ENCODE results near the gene RBFOX2.

The RBFOX2 gene

GRCh38 chr22:36009085-36009484, 19.5 kb downstream of the RBFOX2 start:
- H3K4me1 ChIP-seq (ENCODE audit: low read length) = no peaks in the 10 kb centered on the region

DNA sequence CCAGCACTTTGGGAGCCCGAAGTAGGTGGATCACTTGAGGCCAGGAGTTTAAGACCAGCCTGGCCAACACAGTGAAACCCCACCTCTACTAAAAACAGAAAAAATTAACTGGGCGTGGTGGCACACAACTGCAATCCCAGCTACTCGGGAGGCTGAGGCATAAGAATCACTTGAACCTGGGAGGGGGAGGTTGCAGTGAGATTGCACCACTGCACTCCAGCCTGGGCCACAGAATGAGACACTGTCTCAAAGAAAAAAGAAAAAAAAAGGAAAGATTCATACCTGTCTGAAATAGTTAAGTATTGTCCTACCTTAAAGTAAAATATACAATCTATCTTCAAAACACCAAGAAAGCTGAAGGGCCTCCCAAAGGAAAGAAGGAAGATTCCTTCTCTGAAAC, 20.1 kb downstream of the RBFOX2 start:
- Histone ChIP-seq H3K4me1 (ENCODE audit: low read length) (no peaks in the 10 kb centered on the region), H4K20me1 (ENCODE audit: insufficient read depth, low read length) (no peaks in the 10 kb centered on the region), H3K79me2 (ENCODE audit: low read length) (no peaks in the 10 kb centered on the region), H3K4me3 (ENCODE audit: low read length) (no peak overlapping the region), H3K36me3 (replicated peaks; ENCODE audit: low read depth, low read length) (no peaks in the 10 kb centered on the region), H3K9me3 (ENCODE audit: insufficient read depth, low read length) (no peaks in the 10 kb centered on the region), H3K9ac (ENCODE audit: low read length) (no peak overlapping the region), H3K27ac (ENCODE audit: low read length) (no peak overlapping the region), H2AFZ (ENCODE audit: low read depth, low read length) (no peak overlapping the region), H3K27me3 (ENCODE audit: low read depth, low read length) (peaks cover 81% of the 10 kb centered on the region), H3K4me2 (ENCODE audit: low read length) (no peak overlapping the region)
- no peak for TF ChIP-seq EZH2phosphoT487 (IDR thresholded peaks at IDR 0.05; ENCODE audit: low read depth)
- TF ChIP-seq, protein P1, sequence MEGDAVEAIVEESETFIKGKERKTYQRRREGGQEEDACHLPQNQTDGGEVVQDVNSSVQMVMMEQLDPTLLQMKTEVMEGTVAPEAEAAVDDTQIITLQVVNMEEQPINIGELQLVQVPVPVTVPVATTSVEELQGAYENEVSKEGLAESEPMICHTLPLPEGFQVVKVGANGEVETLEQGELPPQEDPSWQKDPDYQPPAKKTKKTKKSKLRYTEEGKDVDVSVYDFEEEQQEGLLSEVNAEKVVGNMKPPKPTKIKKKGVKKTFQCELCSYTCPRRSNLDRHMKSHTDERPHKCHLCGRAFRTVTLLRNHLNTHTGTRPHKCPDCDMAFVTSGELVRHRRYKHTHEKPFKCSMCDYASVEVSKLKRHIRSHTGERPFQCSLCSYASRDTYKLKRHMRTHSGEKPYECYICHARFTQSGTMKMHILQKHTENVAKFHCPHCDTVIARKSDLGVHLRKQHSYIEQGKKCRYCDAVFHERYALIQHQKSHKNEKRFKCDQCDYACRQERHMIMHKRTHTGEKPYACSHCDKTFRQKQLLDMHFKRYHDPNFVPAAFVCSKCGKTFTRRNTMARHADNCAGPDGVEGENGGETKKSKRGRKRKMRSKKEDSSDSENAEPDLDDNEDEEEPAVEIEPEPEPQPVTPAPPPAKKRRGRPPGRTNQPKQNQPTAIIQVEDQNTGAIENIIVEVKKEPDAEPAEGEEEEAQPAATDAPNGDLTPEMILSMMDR (IDR thresholded peaks at IDR 0.05; ENCODE audit: low read depth, low read length) = no peak

More at GRCh38 chr22:36009085-36009484, 19.5 kb downstream of the RBFOX2 start:
- H2AFZ ChIP-seq (ENCODE audit: low read depth, low read length) = no peak overlapping the region
- H3K27me3 ChIP-seq (ENCODE audit: low read depth, low read length) = peaks cover 79% of the 10 kb centered on the region
- no peak overlapping the region for H3K4me3 ChIP-seq (ENCODE audit: low read length)
- no peaks in the 10 kb centered on the region for H3K9me3 ChIP-seq (ENCODE audit: insufficient read depth, low read length)
- no peaks in the 10 kb centered on the region for H3K36me3 ChIP-seq (replicated peaks; ENCODE audit: low read depth, low read length)
- H3K27ac ChIP-seq (ENCODE audit: low read length) = no peak overlapping the region
- TF ChIP-seq EZH2phosphoT487 (IDR thresholded peaks at IDR 0.05; ENCODE audit: low read depth) = no peak
- TF ChIP-seq, protein P1 (IDR thresholded peaks at IDR 0.05; ENCODE audit: low read depth, low read length) = no peak
- H3K79me2 ChIP-seq (ENCODE audit: low read length) = no peaks in the 10 kb centered on the region
- no peak overlapping the region for H3K9ac ChIP-seq (ENCODE audit: low read length)
- H3K4me2 ChIP-seq (ENCODE audit: low read length) = no peak overlapping the region
- H4K20me1 ChIP-seq (ENCODE audit: insufficient read depth, low read length) = no peaks in the 10 kb centered on the region

GRCh38 chr22:36008131-36008530, 20.5 kb downstream of the RBFOX2 start:
- TF ChIP-seq, protein P1 (IDR thresholded peaks at IDR 0.05; ENCODE audit: low read depth, low read length) = no peak
- no peak for TF ChIP-seq EZH2phosphoT487 (IDR thresholded peaks at IDR 0.05; ENCODE audit: low read depth)
- Histone ChIP-seq H3K27me3 (ENCODE audit: low read depth, low read length) (peaks cover 78% of the 10 kb centered on the region), H3K9me3 (ENCODE audit: insufficient read depth, low read length) (no peaks in the 10 kb centered on the region), H3K4me2 (ENCODE audit: low read length) (no peak overlapping the region), H2AFZ (ENCODE audit: low read depth, low read length) (no peak overlapping the region), H3K9ac (ENCODE audit: low read length) (no peak overlapping the region), H3K4me1 (ENCODE audit: low read length) (no peaks in the 10 kb centered on the region), H4K20me1 (ENCODE audit: insufficient read depth, low read length) (no peaks in the 10 kb centered on the region), H3K36me3 (replicated peaks; ENCODE audit: low read depth, low read length) (no peaks in the 10 kb centered on the region), H3K79me2 (ENCODE audit: low read length) (no peaks in the 10 kb centered on the region), H3K4me3 (ENCODE audit: low read length) (no peak overlapping the region), H3K27ac (ENCODE audit: low read length) (no peak overlapping the region)

- Histone ChIP-seq H3K36me3 (replicated peaks; ENCODE audit: low read depth, low read length) (no peaks in the 10 kb centered on the region), H3K4me2 (ENCODE audit: low read length) (no peak overlapping the region), H3K9me3 (ENCODE audit: insufficient read depth, low read length) (no peaks in the 10 kb centered on the region), H4K20me1 (ENCODE audit: insufficient read depth, low read length) (no peaks in the 10 kb centered on the region), H2AFZ (ENCODE audit: low read depth, low read length) (no peak overlapping the region), H3K4me1 (ENCODE audit: low read length) (no peaks in the 10 kb centered on the region), H3K27ac (ENCODE audit: low read length) (no peak overlapping the region), H3K79me2 (ENCODE audit: low read length) (no peaks in the 10 kb centered on the region), H3K9ac (ENCODE audit: low read length) (no peak overlapping the region), H3K4me3 (ENCODE audit: low read length) (no peak overlapping the region), H3K27me3 (ENCODE audit: low read depth, low read length) (peaks cover 60% of the 10 kb centered on the region)
- TF ChIP-seq EZH2phosphoT487 (IDR thresholded peaks at IDR 0.05; ENCODE audit: low read depth) = no peak
- TF ChIP-seq, protein P1 (IDR thresholded peaks at IDR 0.05; ENCODE audit: low read depth, low read length) = no peak
Observed at GRCh38 chr22:36003972-36004674, 24.5 kb downstream of the RBFOX2 start.

All from OCI-LY3 (cell line).